ENCODE results near the gene VEZT.

- no peak for TF ChIP-seq CTCF (IDR thresholded peaks at IDR 0.05)
- TF ChIP-seq POLR2A (IDR thresholded peaks at IDR 0.05), result no peak
These were observed 763 bp upstream of the VEZT start for GRCh38 chr12:95216711-95217376.
